GM12878 (cell line): ENCODE results near the gene YES1. TPM values are rescaled to one million over a fixed set of nuclear protein-coding genes. Genes with fewer than 3 reads are reported as not detected.

Experiments used
- ATAC-seq: fragments of 200-7000 bp; cut with Tn5 transposase; 3 replicates; pipeline ENCODE4 v1.9.1; 2020; ENCODE audit warnings: mild to moderate bottlenecking, moderate library complexity
- BruUV-seq: library from RNA; stranded (reverse); fragments of 400-500 nt; replicated peaks from 2 replicates; lab custom pipeline; 2021; lab: Mats Ljungman, UMichigan
- CTCF ChIA-PET: fragments of 300-600 bp; sonication (Branson Sonifier 250); formaldehyde crosslinking; extraction: SDS; loops from one replicate; lab custom pipeline; 2021; ENCODE audit warnings: inconsistent platforms; lab: Yijun Ruan, JAX
- POLR2A ChIA-PET: fragments of 350-600 bp; formaldehyde crosslinking; extraction: SDS; loops from one replicate; lab custom pipeline; 2021; ENCODE audit warnings: inconsistent platforms; lab: Charles Lee
- RAD21 ChIA-PET: fragments of 300-600 bp; sonication (Branson Sonifier 250); formaldehyde crosslinking; loops from one replicate; lab custom pipeline; 2023; ENCODE audit warnings: antibody characterized with exemption; ENCODE audit not compliant: unreplicated experiment; lab: Charles Lee
- SMC1A ChIA-PET: fragments of 300-600 bp; sonication (Branson Sonifier 250); formaldehyde crosslinking; loops from one replicate; lab custom pipeline; 2023; ENCODE audit not compliant: unreplicated experiment, uncharacterized antibody; lab: Charles Lee
- DNase-seq: peaks from one replicate; pipeline ENCODE4 v3.0.0-alpha.2; 2011; ENCODE audit warnings: low read depth, low spot score
- FAIRE-seq: peaks from 3 replicates; lab custom pipeline; 2011; peaks lifted over from hg19 to GRCh38; lab: Jason Lieb, UNC
- H2AFZ ChIP-seq: 2 replicates; pipeline ENCODE4 v1.6.0; 2011; ENCODE audit warnings: low read depth, low read length, control low read depth; ENCODE audit not compliant: control insufficient read depth
- H3K27ac ChIP-seq: 2 replicates; pipeline ENCODE4 v1.5.1; 2011; ENCODE audit warnings: control low read depth; ENCODE audit not compliant: control insufficient read depth, insufficient read depth
- H3K27me3 ChIP-seq, 2 experiments: replicated peaks in 1 of 2; 2 replicates each; pipeline versions ENCODE4 v1.6.0 to v1.6.1; 2011; ENCODE audit warnings: low read length in 1 of 2; ENCODE audit not compliant: control insufficient read depth in 2 of 2, insufficient read depth in 2 of 2
- H3K36me3 ChIP-seq, 2 experiments: 2 replicates each; pipeline ENCODE4 v1.5.1; 2011; ENCODE audit warnings: low read length in 1 of 2; ENCODE audit not compliant: control insufficient read depth in 2 of 2, insufficient read depth in 2 of 2
- H3K4me1 ChIP-seq: 2 replicates; pipeline ENCODE4 v1.6.1; 2011; ENCODE audit warnings: mild to moderate bottlenecking, low read length, moderate library complexity, mixed read lengths; ENCODE audit not compliant: control insufficient read depth, insufficient read depth
- H3K4me2 ChIP-seq: 2 replicates; pipeline ENCODE4 v1.6.0; 2011; ENCODE audit warnings: control low read depth; ENCODE audit not compliant: control insufficient read depth, insufficient read depth
- H3K4me3 ChIP-seq: fragments of 200-600 bp; sonication (generic); 2 replicates; pipeline ENCODE4 v1.5.1; 2016
- H3K79me2 ChIP-seq: 2 replicates; pipeline ENCODE4 v1.6.0; 2011; ENCODE audit warnings: low read length; ENCODE audit not compliant: control insufficient read depth, insufficient read depth
- H3K9ac ChIP-seq: 2 replicates; pipeline ENCODE4 v1.8.0; 2011; ENCODE audit warnings: low read length, control low read depth, mixed read lengths; ENCODE audit not compliant: control insufficient read depth, insufficient read depth
- H3K9me3 ChIP-seq: replicated peaks from 3 replicates; pipeline ENCODE4 v1.5.1; 2011; ENCODE audit warnings: mild to moderate bottlenecking, low read length; ENCODE audit not compliant: control insufficient read depth, insufficient read depth
- H4K20me1 ChIP-seq: 2 replicates; pipeline ENCODE4 v1.6.0; 2011; ENCODE audit not compliant: control insufficient read depth, insufficient read depth
- ZBTB4 ChIP-seq: fragments of 450-650 bp; formaldehyde crosslinking; IDR thresholded peaks from 2 replicates; pipeline ENCODE4 v1.4.0; 2022; ENCODE audit warnings: mild to moderate bottlenecking, moderate library complexity
- ZNF207 ChIP-seq: fragments of 450-650 bp; IDR thresholded peaks from 2 replicates; pipeline ENCODE4 v1.6.1; 2014; ENCODE audit warnings: antibody characterized with exemption, mild to moderate bottlenecking, borderline replicate concordance
- WGBS: methylation state at CpG from one replicate; pipeline ENCODE4 v1.1.6; 2016; ENCODE audit warnings: low lambda C conversion rate; ENCODE audit not compliant: insufficient replicate concordance, insufficient coverage; ENCODE audit errors: missing lambda C conversion rate; 5-methylcytosine and 5-hydroxymethylcytosine counted together
- in situ Hi-C: fragments of 300-500 bp; cut with MboI; formaldehyde crosslinking; loops from 9 replicates; pipeline ENCODE4 v1.14.3; 2018; ENCODE audit warnings: mixed read lengths
- intact Hi-C: fragments of 100-400 bp; cut with micrococcal nuclease; formaldehyde crosslinking; loops from one replicate; pipeline ENCODE4 v1.14.2; 2022; ENCODE audit not compliant: unreplicated experiment
- polyA plus RNA-seq, 11 experiments: library from polyadenylated mRNA; depleted of rRNA in 4 of 11; unstranded in 6 of 11; stranded (reverse) in 5 of 11; fragments of >200 nt; fragmentation: Nextera tagmentation in 4 of 11; fragmentation: Illumina TruSeq in 1 of 11; extraction: Ambion mirVana in 4 of 11; extraction: Trizol in 1 of 11; gene quantifications; 1 replicate in 1 of 11; 2 replicates in 10 of 11; pipeline versions ENCODE4 v1.2.1 to v1.2.3, GENCODE V29; 2011 to 2016; ENCODE audit warnings: inconsistent platforms in 2 of 11, missing spikeins in 2 of 11, low read depth in 1 of 11
- total RNA-seq, 4 experiments: library from RNA; depleted of rRNA in 3 of 4; stranded (reverse); fragments of >200 nt in 3 of 4; fragmentation: Illumina TruSeq in 1 of 4; extraction: Trizol in 1 of 4; gene quantifications; 2 replicates each; pipeline versions ENCODE4 v1.2.1 to v1.2.3, GENCODE V29; 2013 to 2021

Gene YES1
- total and polyA plus RNA-seq, 10 of the 15 experiments (the other 5 are each of a cell fraction or from before 2014, with no cell fraction given) = 2.3 to 7.9 (median 5.8) TPM

- no peak for TF ChIP-seq ZBTB4
Observed at GRCh38 chr18:816869-817268, 4.8 kb upstream of the YES1 start (continued).

GRCh38 chr18:816088-816653 lies 4.1 kb upstream of the YES1 start:
- H3K9ac ChIP-seq = no peak overlapping the region
- SMC1A ChIA-PET = interaction anchor here (0.7 to 10.1 kb wide), 5 partner anchors 17 to 192 kb away, joined by 3 to 91 read pairs (median 4); no protein-coding TSS in a partner anchor
- H3K79me2 ChIP-seq = peaks cover 7% of the 10 kb centered on the region
- no peak overlapping the region for H3K27ac ChIP-seq
- no peaks in the 10 kb centered on the region for H3K27me3 ChIP-seq
- RAD21 ChIA-PET = interaction anchor here (6.3 kb wide), 1 partner anchor 15 kb away, joined by 45 read pairs; no protein-coding TSS in a partner anchor
- FAIRE-seq (no peak), DNase-seq (no peak), ATAC-seq (no peak)
- no peaks in the 10 kb centered on the region for H3K36me3 ChIP-seq
- POLR2A ChIA-PET = interaction anchor here (0.6 kb wide), 1 partner anchor 99 kb away, joined by 3 read pairs; no protein-coding TSS in a partner anchor
- CTCF ChIA-PET = interaction anchor here (1.5 to 7.0 kb wide), 3 partner anchors 13 to 24 kb away, joined by 4 to 82 read pairs (median 16); no protein-coding TSS in a partner anchor
- H3K4me1 ChIP-seq = no peaks in the 10 kb centered on the region
- no peak overlapping the region for H2AFZ ChIP-seq
- BruUV-seq = no TSS peak
- in situ Hi-C loops (no loop called here), intact Hi-C loops (no loop called here)
- no peaks in the 10 kb centered on the region for H3K9me3 ChIP-seq
- WGBS = 48% methylated on average over 4 of the region's 4 CpGs
- H3K4me3 ChIP-seq = no peak overlapping the region
- H3K4me2 ChIP-seq = no peak overlapping the region
- no peaks in the 10 kb centered on the region for H4K20me1 ChIP-seq
- TF ChIP-seq ZNF207 = no peak
